Sigmoid colon (tissue), 7 donors: ENCODE data around the gene HINFP. TPM values are rescaled to one million over a fixed set of nuclear protein-coding genes. Genes with fewer than 3 reads are reported as not detected.
A peak's percentile ranks its signal among the peaks of the same experiment; 100 is the strongest.

Experiments used
- DNase-seq: peaks from one replicate; pipeline ENCODE4 v3.0.0-alpha.2; 2019
- H3K27ac ChIP-seq, 4 donors: fragments of 200-600 bp; sonication (generic); one replicate each; pipeline ENCODE4 v1.5.1; 2016 to 2019; ENCODE audit warnings: mild to moderate bottlenecking in 1 of 4
- H3K27me3 ChIP-seq, 3 donors: fragments of 200-600 bp; sonication (generic); one replicate each; pipeline ENCODE4 v1.5.1; 2019; ENCODE audit warnings: mild to moderate bottlenecking in 1 of 3
- H3K36me3 ChIP-seq, 4 donors: fragments of 200-600 bp; sonication (generic); one replicate each; pipeline ENCODE4 v1.5.1; 2016 to 2019
- H3K4me1 ChIP-seq, 4 donors: fragments of 200-600 bp; sonication (generic); one replicate each; pipeline ENCODE4 v1.5.1; 2017 to 2019
- H3K4me3 ChIP-seq, 4 donors: fragments of 200-600 bp; sonication (generic); one replicate each; pipeline ENCODE4 v1.5.1; 2017 to 2019; ENCODE audit warnings: mild to moderate bottlenecking in 2 of 4, moderate library complexity in 1 of 4
- H3K9me3 ChIP-seq, 4 donors: fragments of 200-600 bp in 3 of 4; sonication (generic) in 3 of 4; one replicate each; pipeline versions ENCODE4 v1.5.1 to v1.6.1; 2013 to 2019
- CTCF ChIP-seq, 4 experiments: fragments of 450-650 bp in 3 of 4; fragments of 200-600 bp in 1 of 4; IDR thresholded peaks; one replicate each; pipeline ENCODE4 v1.5.1; 2016 to 2019; ENCODE audit warnings: antibody characterized with exemption in 4 of 4, mild to moderate bottlenecking in 3 of 4, moderate library complexity in 2 of 4
- EP300 ChIP-seq, 4 donors: sonication (generic); formaldehyde crosslinking; IDR thresholded peaks; one replicate each; pipeline ENCODE4 v1.6.1; 2017; ENCODE audit warnings: antibody characterized with exemption in 4 of 4
- POLR2A ChIP-seq, 2 donors: fragments of 450-650 bp; IDR thresholded peaks; one replicate each; pipeline ENCODE4 v1.6.1; 2016; ENCODE audit warnings: antibody characterized with exemption in 2 of 2, mild to moderate bottlenecking in 2 of 2, moderate library complexity in 2 of 2
- POLR2AphosphoS5 ChIP-seq, 4 donors: sonication (generic); formaldehyde crosslinking; IDR thresholded peaks; one replicate each; pipeline ENCODE4 v1.6.1; 2017; ENCODE audit warnings: antibody characterized with exemption in 4 of 4
- WGBS, 2 donors: extraction: QIAGEN DNeasy Blood & Tissue Kit; methylation state at CpG; one replicate each; pipeline ENCODE4 v1.1.7; 2013; 5-methylcytosine and 5-hydroxymethylcytosine counted together
- intact Hi-C: fragments of 100-400 bp; cut with DNase I; formaldehyde crosslinking; loops from one replicate; pipeline ENCODE4 v1.15.1; 2023
- polyA plus RNA-seq, 3 donors: library from polyadenylated mRNA; stranded (reverse); fragments of 200-250 nt; gene quantifications; one replicate each; pipeline ENCODE4 v1.2.3, GENCODE V29; 2013
- total RNA-seq, 4 donors: library from RNA; depleted of rRNA; stranded (reverse); fragments of >200 nt; gene quantifications; one replicate each; pipeline ENCODE4 v1.1.0, GENCODE V29; 2016
- donor health status: healthy with polysubstance abuse.
- donor health status: Bipolar disorder and iron deficiency.
- donor health status: healthy.

HINFP gene
- total RNA-seq (10 to 100 TPM; 15.0 to 33.0 (median 21.2) TPM), polyA plus RNA-seq (10 to 100 TPM; 12.0 to 23.2 (median 20.1) TPM)

GRCh38 chr11:119121008-119121810 lies at the start of gene HINFP:
TSS of gene HINFP (plus strand) at chr11:119121580. CDS start at chr11:119126945, 5,365 bp downstream.
- Histone ChIP-seq H3K36me3 (peaks cover 0 to 22% (median 9%) of the 10 kb centered on the region in 4 donors), H3K9me3 (no peaks in the 10 kb centered on the region), H3K4me1 (peaks cover 0 to 19% (median 17%) of the 10 kb centered on the region in 4 donors), H3K27me3 (no peaks in the 10 kb centered on the region), H3K27ac (peak within 1 kb of the TSS; percentile 84 to 90 (median 84)), H3K4me3 (peak within 1 kb of the TSS; percentile 68 to 88 (median 80))
- TF ChIP-seq CTCF (IDR thresholded peaks at IDR 0.05) = no peak
- TF ChIP-seq EP300 (IDR thresholded peaks at IDR 0.05) = no peak
- TF ChIP-seq POLR2AphosphoS5 (IDR thresholded peaks at IDR 0.05) = peak; percentile 87 to 96 (median 92)
- TF ChIP-seq POLR2A (IDR thresholded peaks at IDR 0.05) = peak; percentile 64 to 70
- intact Hi-C loops = loop anchor here (2.0 kb wide), 1 partner anchor 14 kb away; the partner anchor contains the start of gene C2CD2L
- 0 to 1% methylated on average over 54 of the region's 54 CpGs for WGBS, 2 donors
- peak; percentile 100 for DNase-seq

GRCh38 chr11:119077839-119078238 lies 43.5 kb upstream of the HINFP start:
- 94 to 96% methylated on average over 11 of the region's 11 CpGs for WGBS, 2 donors
- no peak for DNase-seq
- Histone ChIP-seq H3K36me3 (peaks cover 44 to 100% (median 82%) of the 10 kb centered on the region in 4 donors), H3K27ac (no peak overlapping the region), H3K27me3 (no peaks in the 10 kb centered on the region), H3K4me3 (no peak overlapping the region), H3K4me1 (no peaks in the 10 kb centered on the region), H3K9me3 (no peaks in the 10 kb centered on the region)
- intact Hi-C loops = no loop called here
- TF ChIP-seq POLR2AphosphoS5 (IDR thresholded peaks at IDR 0.05) = no peak
- no peak for TF ChIP-seq CTCF (IDR thresholded peaks at IDR 0.05)
- TF ChIP-seq EP300 (IDR thresholded peaks at IDR 0.05) = no peak
- no peak for TF ChIP-seq POLR2A (IDR thresholded peaks at IDR 0.05)

GRCh38 chr11:119078675-119079420 lies 42.5 kb upstream of the HINFP start:
- WGBS, 2 donors = 92 to 96% methylated on average over 19 of the region's 19 CpGs
- no peaks in the 10 kb centered on the region for H3K9me3 ChIP-seq
- intact Hi-C loops = no loop called here
- TF ChIP-seq EP300 (IDR thresholded peaks at IDR 0.05) = no peak
- no peak for TF ChIP-seq POLR2AphosphoS5 (IDR thresholded peaks at IDR 0.05)
- no peak for TF ChIP-seq POLR2A (IDR thresholded peaks at IDR 0.05)
- TF ChIP-seq CTCF (IDR thresholded peaks at IDR 0.05) = no peak
- H3K36me3 ChIP-seq = peaks cover 33 to 91% (median 72%) of the 10 kb centered on the region in 4 donors
- H3K27ac ChIP-seq = no peak overlapping the region
- DNase-seq = no peak
- no peaks in the 10 kb centered on the region for H3K27me3 ChIP-seq
- no peaks in the 10 kb centered on the region for H3K4me1 ChIP-seq
- H3K4me3 ChIP-seq = no peak overlapping the region

GRCh38 chr11:119081682-119082260 lies 39.6 kb upstream of the HINFP start:
- DNase-seq = no peak

More at GRCh38 chr11:119081682-119082260, 39.6 kb upstream of the HINFP start:
- no peaks in the 10 kb centered on the region for H3K27me3 ChIP-seq
- H3K27ac ChIP-seq = no peak overlapping the region
- peaks cover 24 to 62% (median 54%) of the 10 kb centered on the region in 4 donors for H3K36me3 ChIP-seq
- no peaks in the 10 kb centered on the region for H3K9me3 ChIP-seq
- 62 to 73% methylated on average over 7 of the region's 7 CpGs for WGBS, 2 donors
- intact Hi-C loops = no loop called here
- H3K4me1 ChIP-seq = peaks cover 0 to 15% (median 14%) of the 10 kb centered on the region in 4 donors
- no peak overlapping the region for H3K4me3 ChIP-seq
- TF ChIP-seq POLR2AphosphoS5 (IDR thresholded peaks at IDR 0.05) (no peak), EP300 (IDR thresholded peaks at IDR 0.05) (no peak), CTCF (IDR thresholded peaks at IDR 0.05) (no peak), POLR2A (IDR thresholded peaks at IDR 0.05) (no peak)
